ENCODE data around the gene EP300.
"Not testable (repeated sequence)": the region's sequence is repeated elsewhere in the genome, so short reads cannot be mapped to it uniquely, and the experiment has no call there.

- TF ChIP-seq CTCF (IDR thresholded peaks at IDR 0.05; ENCODE audit: borderline replicate concordance, extremely low read depth, low read length, poor library complexity, severe bottlenecking); EZH2 (IDR thresholded peaks at IDR 0.05; ENCODE audit: borderline replicate concordance, low read depth, low read length, severe bottlenecking): not testable (repeated sequence)
These were observed 24.4 kb upstream of the EP300 start for GRCh38 chr22:41067968-41068367.

Measured in DND-41 (cell line).